HEK293 (cell line): ENCODE measurements around the gene GAS7.

Experiments used
- CTCF ChIA-PET: fragments of 350-600 bp; formaldehyde crosslinking; extraction: SDS; loops from one replicate; lab custom pipeline; 2021; ENCODE audit warnings: antibody characterized with exemption; lab: Yijun Ruan, JAX
- POLR2A ChIA-PET: fragments of 300-600 bp; formaldehyde crosslinking; extraction: SDS; loops from one replicate; lab custom pipeline; 2020; ENCODE audit warnings: antibody characterized with exemption, inconsistent platforms; lab: Yijun Ruan, JAX
- H3K27ac ChIP-seq: fragments of 200-500 bp; sonication (Bioruptor generic); 2 replicates; pipeline ENCODE4 v1.5.1; 2014; ENCODE audit warnings: low read depth, low read length, control low read depth, inconsistent platforms; ENCODE audit errors: extremely low read depth
- H3K36me3 ChIP-seq, 2 experiments: fragments of 200-500 bp in 1 of 2; sonication (Bioruptor generic) in 1 of 2; 1 replicate in 1 of 2; 2 replicates in 1 of 2; pipeline ENCODE4 v1.5.1; 2014 to 2017; ENCODE audit warnings: inconsistent platforms in 2 of 2, low read length in 2 of 2; ENCODE audit not compliant: control insufficient read depth in 2 of 2, insufficient read depth in 1 of 2
- H3K4me1 ChIP-seq: fragments of 200-500 bp; sonication (Bioruptor generic); 2 replicates; pipeline ENCODE4 v1.5.1; 2014; ENCODE audit warnings: mild to moderate bottlenecking, low read length, inconsistent platforms; ENCODE audit not compliant: control insufficient read depth, insufficient read depth
- H3K4me3 ChIP-seq: 2 replicates; pipeline ENCODE4 v1.5.1; 2011; ENCODE audit warnings: low read depth, mild to moderate bottlenecking, control low read depth, low read length, moderate library complexity
- H3K9me3 ChIP-seq: fragments of 200-500 bp; sonication (Bioruptor generic); 2 replicates; pipeline ENCODE4 v1.5.1; 2014; ENCODE audit warnings: low read depth, low read length, inconsistent platforms; ENCODE audit not compliant: control insufficient read depth, insufficient read depth
- GFI1B ChIP-seq: fragments of 450-650 bp; formaldehyde crosslinking; IDR thresholded peaks from 2 replicates; pipeline ENCODE4 v1.5.1; 2016; ENCODE audit warnings: missing biosample characterization, missing genetic modification characterization
- KLF1 ChIP-seq: fragments of 450-650 bp; formaldehyde crosslinking; IDR thresholded peaks from 2 replicates; pipeline ENCODE4 v1.5.1; 2016; ENCODE audit warnings: missing biosample characterization, missing genetic modification characterization
- KLF7 ChIP-seq: fragments of 450-650 bp; formaldehyde crosslinking; IDR thresholded peaks from 2 replicates; pipeline ENCODE4 v1.5.1; 2016; ENCODE audit warnings: missing biosample characterization, missing genetic modification characterization, borderline replicate concordance
- KLF9 ChIP-seq: fragments of 450-650 bp; formaldehyde crosslinking; IDR thresholded peaks from 2 replicates; pipeline ENCODE4 v1.5.1; 2016; ENCODE audit warnings: missing biosample characterization, missing genetic modification characterization, low read depth
- MZF1 ChIP-seq: fragments of 450-650 bp; formaldehyde crosslinking; IDR thresholded peaks from 2 replicates; pipeline ENCODE4 v1.5.1; 2017; ENCODE audit warnings: missing biosample characterization, missing genetic modification characterization, borderline replicate concordance
- REPIN1 ChIP-seq: fragments of 450-650 bp; formaldehyde crosslinking; IDR thresholded peaks from 2 replicates; pipeline ENCODE4 v1.5.1; 2017; ENCODE audit warnings: missing biosample characterization, missing genetic modification characterization, low read depth
- SALL2 ChIP-seq: fragments of 450-650 bp; formaldehyde crosslinking; IDR thresholded peaks from 2 replicates; pipeline ENCODE4 v1.5.0; 2017; ENCODE audit warnings: missing biosample characterization, mild to moderate bottlenecking, missing genetic modification characterization, borderline replicate concordance
- SCRT2 ChIP-seq: fragments of 450-650 bp; formaldehyde crosslinking; IDR thresholded peaks from 2 replicates; pipeline ENCODE4 v1.5.1; 2016; ENCODE audit warnings: missing biosample characterization, missing genetic modification characterization
- ZBTB48 ChIP-seq: fragments of 450-650 bp; formaldehyde crosslinking; IDR thresholded peaks from 2 replicates; pipeline ENCODE4 v1.5.1; 2016; ENCODE audit warnings: missing biosample characterization, missing genetic modification characterization
- ZNF132 ChIP-seq: fragments of 450-650 bp; formaldehyde crosslinking; IDR thresholded peaks from 2 replicates; pipeline ENCODE4 v1.5.1; 2017; ENCODE audit warnings: missing biosample characterization, missing genetic modification characterization, borderline replicate concordance
- ZNF157 ChIP-seq: fragments of 450-650 bp; formaldehyde crosslinking; IDR thresholded peaks from 2 replicates; pipeline ENCODE4 v1.5.1; 2016; ENCODE audit warnings: missing biosample characterization, missing genetic modification characterization
- ZNF16 ChIP-seq: fragments of 450-650 bp; formaldehyde crosslinking; IDR thresholded peaks from 2 replicates; pipeline ENCODE4 v1.5.1; 2016; ENCODE audit warnings: low read depth, missing biosample characterization, missing genetic modification characterization
- ZNF18 ChIP-seq: fragments of 450-650 bp; formaldehyde crosslinking; IDR thresholded peaks from 2 replicates; pipeline ENCODE4 v1.5.1; 2016; ENCODE audit warnings: missing biosample characterization, missing genetic modification characterization
- ZNF211 ChIP-seq: fragments of 450-650 bp; formaldehyde crosslinking; IDR thresholded peaks from 2 replicates; pipeline ENCODE4 v1.5.1; 2016; ENCODE audit warnings: low read depth, missing biosample characterization, missing genetic modification characterization
- ZNF223 ChIP-seq: fragments of 450-650 bp; formaldehyde crosslinking; IDR thresholded peaks from 2 replicates; pipeline ENCODE4 v1.5.1; 2016; ENCODE audit warnings: missing biosample characterization, missing genetic modification characterization
- ZNF239 ChIP-seq: fragments of 450-650 bp; formaldehyde crosslinking; IDR thresholded peaks from 2 replicates; pipeline ENCODE4 v1.5.1; 2016; ENCODE audit warnings: missing biosample characterization, missing genetic modification characterization
- ZNF274 ChIP-seq, 2 experiments: fragments of 200-500 bp in 1 of 2; fragments of 450-650 bp in 1 of 2; sonication (Bioruptor generic) in 1 of 2; formaldehyde crosslinking in 1 of 2; IDR thresholded peaks; 2 replicates each; pipeline versions ENCODE4 v1.5.1 to v1.6.1; 2014 to 2016; ENCODE audit warnings: borderline replicate concordance in 1 of 2, inconsistent platforms in 1 of 2, low read length in 1 of 2, missing biosample characterization in 1 of 2, missing genetic modification characterization in 1 of 2
- ZNF292 ChIP-seq: fragments of 450-650 bp; formaldehyde crosslinking; IDR thresholded peaks from 2 replicates; pipeline ENCODE4 v1.5.1; 2016; ENCODE audit warnings: low read depth, missing biosample characterization, missing genetic modification characterization, borderline replicate concordance
- ZNF324 ChIP-seq: fragments of 450-650 bp; formaldehyde crosslinking; IDR thresholded peaks from 2 replicates; pipeline ENCODE4 v1.5.1; 2016; ENCODE audit warnings: missing biosample characterization, missing genetic modification characterization
- ZNF341 ChIP-seq: fragments of 450-650 bp; formaldehyde crosslinking; IDR thresholded peaks from 2 replicates; pipeline ENCODE4; 2016; ENCODE audit warnings: low read depth, missing biosample characterization, missing genetic modification characterization
- ZNF354C ChIP-seq: fragments of 450-650 bp; formaldehyde crosslinking; IDR thresholded peaks from 2 replicates; pipeline ENCODE4 v1.5.1; 2016; ENCODE audit warnings: missing biosample characterization, missing genetic modification characterization, low read depth, borderline replicate concordance
- ZNF548 ChIP-seq: fragments of 450-650 bp; formaldehyde crosslinking; IDR thresholded peaks from 2 replicates; pipeline ENCODE4 v1.5.1; 2016; ENCODE audit warnings: missing biosample characterization, missing genetic modification characterization
- ZNF624 ChIP-seq: fragments of 450-650 bp; formaldehyde crosslinking; IDR thresholded peaks from 2 replicates; pipeline ENCODE4 v1.5.1; 2017; ENCODE audit warnings: missing biosample characterization, missing genetic modification characterization
- ZNF747 ChIP-seq: fragments of 450-650 bp; formaldehyde crosslinking; IDR thresholded peaks from 2 replicates; pipeline ENCODE4 v1.5.1; 2016; ENCODE audit warnings: missing biosample characterization, missing genetic modification characterization
- ZSCAN30 ChIP-seq: fragments of 450-650 bp; IDR thresholded peaks from 2 replicates; pipeline ENCODE4 v1.5.1; 2018; ENCODE audit warnings: missing biosample characterization, mild to moderate bottlenecking, missing genetic modification characterization, moderate library complexity
- TF ChIP-seq, protein P1 (sequence below): fragments of 450-650 bp; formaldehyde crosslinking; IDR thresholded peaks from 2 replicates; pipeline ENCODE4 v1.5.1; 2016; ENCODE audit warnings: missing biosample characterization, missing genetic modification characterization

Gene GAS7

DNA sequence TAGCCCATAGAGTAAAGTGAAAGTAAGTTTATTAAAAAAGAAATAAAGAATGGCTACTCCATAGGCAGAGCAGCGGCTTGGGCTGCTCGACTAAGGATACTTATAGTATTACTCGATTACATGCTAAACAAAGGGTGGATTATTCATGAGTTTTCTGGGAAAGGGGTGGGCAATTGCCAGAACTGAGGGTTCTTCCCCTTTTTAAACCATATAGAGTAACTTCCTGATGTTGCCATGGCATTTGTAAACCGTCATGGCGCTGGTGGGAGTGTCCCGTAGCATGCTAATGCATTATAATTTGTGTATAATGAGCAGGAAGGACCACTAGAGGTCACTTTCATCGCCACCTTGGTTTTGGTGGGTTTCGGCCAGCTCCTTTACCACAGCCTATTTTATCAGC, 13.3 kb upstream of the GAS7 start (continued):
- TF ChIP-seq ZNF18 (no peak), ZNF747 (tag by site-specific recombination) (no peak), ZNF274 (IDR thresholded peaks at IDR 0.05; ENCODE audit: low read length) (no peak), ZNF274 (tag by site-specific recombination; IDR thresholded peaks at IDR 0.05; ENCODE audit: borderline replicate concordance) (no peak), ZNF324 (tag by site-specific recombination) (no peak), SCRT2 (tag by site-specific recombination) (no peak), SALL2 (tag by site-specific recombination) (no peak), GFI1B (tag by site-specific recombination) (no peak)
- TF ChIP-seq, all 188 proteins: peak for 0

GRCh38 chr17:10210151-10210574, 11.8 kb upstream of the GAS7 start:
- Histone ChIP-seq H3K36me3 (no peaks in the 10 kb centered on the region), H3K4me1 (no peaks in the 10 kb centered on the region), H3K9me3 (no peaks in the 10 kb centered on the region), H3K27ac (no peak overlapping the region), H3K4me3 (no peak overlapping the region)
- ChIA-PET POLR2A (no interaction called here), CTCF (no interaction called here)
- TF ChIP-seq ZSCAN30 (tag by site-specific recombination), result no peak
- no peak for TF ChIP-seq KLF9 (tag by site-specific recombination)
- no peak for TF ChIP-seq ZNF548 (tag by site-specific recombination)
- no peak for TF ChIP-seq ZNF239 (tag by site-specific recombination)
- TF ChIP-seq ZNF132 (tag by site-specific recombination), result no peak
- TF ChIP-seq ZNF354C (tag by site-specific recombination), result no peak
- TF ChIP-seq KLF1 (tag by site-specific recombination), result no peak

- TF ChIP-seq SALL2 (tag by site-specific recombination) (no peak), ZNF341 (tag by site-specific recombination) (peak; percentile 30; the same call in 1 of the 2 replicates), ZBTB48 (tag by site-specific recombination) (no peak), ZNF16 (tag by site-specific recombination) (no peak), ZNF292 (tag by site-specific recombination) (no peak)
- Histone ChIP-seq H3K9me3 (no peaks in the 10 kb centered on the region), H3K27ac (no peak overlapping the region), H3K4me1 (no peaks in the 10 kb centered on the region), H3K4me3 (no peak overlapping the region), H3K36me3 (no peaks in the 10 kb centered on the region)
- ChIA-PET CTCF (interaction anchor here (0.9 to 1.0 kb wide), 2 partner anchors 8 to 18 kb away, joined by 4 to 10 read pairs; no protein-coding TSS in a partner anchor), POLR2A (no interaction called here)
Measured at GRCh38 chr17:10208604-10209193, 10.3 kb upstream of the GAS7 start.

- no peak for TF ChIP-seq MZF1 (tag by site-specific recombination)
- TF ChIP-seq ZNF223 (tag by site-specific recombination), result no peak
- no peak for TF ChIP-seq ZNF624 (tag by site-specific recombination)
- TF ChIP-seq REPIN1 (tag by site-specific recombination), result no peak
- no peak for TF ChIP-seq KLF1 (tag by site-specific recombination)
- TF ChIP-seq, protein P1, sequence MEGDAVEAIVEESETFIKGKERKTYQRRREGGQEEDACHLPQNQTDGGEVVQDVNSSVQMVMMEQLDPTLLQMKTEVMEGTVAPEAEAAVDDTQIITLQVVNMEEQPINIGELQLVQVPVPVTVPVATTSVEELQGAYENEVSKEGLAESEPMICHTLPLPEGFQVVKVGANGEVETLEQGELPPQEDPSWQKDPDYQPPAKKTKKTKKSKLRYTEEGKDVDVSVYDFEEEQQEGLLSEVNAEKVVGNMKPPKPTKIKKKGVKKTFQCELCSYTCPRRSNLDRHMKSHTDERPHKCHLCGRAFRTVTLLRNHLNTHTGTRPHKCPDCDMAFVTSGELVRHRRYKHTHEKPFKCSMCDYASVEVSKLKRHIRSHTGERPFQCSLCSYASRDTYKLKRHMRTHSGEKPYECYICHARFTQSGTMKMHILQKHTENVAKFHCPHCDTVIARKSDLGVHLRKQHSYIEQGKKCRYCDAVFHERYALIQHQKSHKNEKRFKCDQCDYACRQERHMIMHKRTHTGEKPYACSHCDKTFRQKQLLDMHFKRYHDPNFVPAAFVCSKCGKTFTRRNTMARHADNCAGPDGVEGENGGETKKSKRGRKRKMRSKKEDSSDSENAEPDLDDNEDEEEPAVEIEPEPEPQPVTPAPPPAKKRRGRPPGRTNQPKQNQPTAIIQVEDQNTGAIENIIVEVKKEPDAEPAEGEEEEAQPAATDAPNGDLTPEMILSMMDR, result no peak
- TF ChIP-seq ZNF157, result no peak
- no peak for TF ChIP-seq ZNF211 (tag by site-specific recombination)
- TF ChIP-seq KLF7 (tag by site-specific recombination), result no peak
- Histone ChIP-seq H3K4me3 (no peak overlapping the region), H3K9me3 (no peaks in the 10 kb centered on the region), H3K36me3 (no peaks in the 10 kb centered on the region), H3K4me1 (no peaks in the 10 kb centered on the region), H3K27ac (no peak overlapping the region)
- CTCF ChIA-PET, result interaction anchor here (0.7 kb wide), 1 partner anchor 18 kb away, joined by 4 read pairs; no protein-coding TSS in a partner anchor
- POLR2A ChIA-PET, result no interaction called here
Measured at GRCh38 chr17:10207153-10207552, 8.7 kb upstream of the GAS7 start.
